ENCODE results near the gene ASB6.
"Not testable (repeated sequence)": the region's sequence is repeated elsewhere in the genome, so short reads cannot be mapped to it uniquely, and the experiment has no call there.

The ASB6 gene

GRCh38 chr9:129604056-129604765 lies 37.7 kb downstream of the ASB6 start:
- DNase-seq: no peak

GRCh38 chr9:129602598-129603415 lies 39.1 kb downstream of the ASB6 start:
- DNase-seq: peak; percentile 72

GRCh38 chr9:129601082-129601674 lies 40.8 kb downstream of the ASB6 start:
- no peak for DNase-seq

- no peak for DNase-seq
Observed at GRCh38 chr9:129598089-129598596, 43.8 kb downstream of the ASB6 start.

GRCh38 chr9:129597355-129598088 lies 44.4 kb downstream of the ASB6 start:
- no peak for DNase-seq

- no peak for DNase-seq
Observed at GRCh38 chr9:129596541-129597331, 45.2 kb downstream of the ASB6 start.

- no peak for DNase-seq
Observed at GRCh38 chr9:129595903-129596540, 45.9 kb downstream of the ASB6 start.

- peak; percentile 22 for DNase-seq
Observed at GRCh38 chr9:129595311-129595741, 46.6 kb downstream of the ASB6 start.

GRCh38 chr9:129594632-129595031 lies 47.3 kb downstream of the ASB6 start:
- DNase-seq: no peak

GRCh38 chr9:129592790-129593189 lies 49.2 kb downstream of the ASB6 start:
- not testable (repeated sequence) for DNase-seq

- DNase-seq: peak; percentile 74
Observed at GRCh38 chr9:129591916-129592315, 50.0 kb downstream of the ASB6 start.

GRCh38 chr9:129590466-129590865 lies 51.5 kb downstream of the ASB6 start:
- DNase-seq: no peak

GRCh38 chr9:129587487-129588262 lies 54.3 kb downstream of the ASB6 start:
- DNase-seq: peak; percentile 64

GRCh38 chr9:129586685-129587084 lies 55.3 kb downstream of the ASB6 start:
- DNase-seq: peak; percentile 31

- no peak for DNase-seq
Observed at GRCh38 chr9:129586245-129586644, 55.7 kb downstream of the ASB6 start.

- no peak for DNase-seq
Observed at GRCh38 chr9:129585352-129585751, 56.6 kb downstream of the ASB6 start.
